Neutrophil (primary cell): ENCODE results near the gene IGSF9.

ENCODE experiments used
- H3K27ac ChIP-seq: fragments of 200-600 bp; sonication (generic); 2 replicates; pipeline ENCODE4 v1.5.1; 2016; ENCODE audit warnings: mild to moderate bottlenecking, moderate library complexity
- H3K27me3 ChIP-seq: fragments of 200-600 bp; sonication (generic); 2 replicates; pipeline ENCODE4 v1.6.0; 2016; ENCODE audit warnings: mild to moderate bottlenecking
- H3K36me3 ChIP-seq: fragments of 200-600 bp; sonication (generic); 2 replicates; pipeline ENCODE4 v1.5.1; 2017
- H3K4me1 ChIP-seq, 2 experiments: fragments of 200-600 bp in 1 of 2; sonication (generic) in 1 of 2; 1 replicate in 1 of 2; 2 replicates in 1 of 2; pipeline versions ENCODE4 v1.5.1 to v1.6.1; 2013 to 2016; ENCODE audit warnings: low read depth in 1 of 2, low read length in 1 of 2, mild to moderate bottlenecking in 1 of 2, moderate library complexity in 1 of 2; ENCODE audit not compliant: control insufficient read depth in 1 of 2, insufficient read depth in 1 of 2
- H3K4me3 ChIP-seq, 2 experiments: fragments of 200-600 bp in 1 of 2; sonication (generic) in 1 of 2; 1 replicate in 1 of 2; 2 replicates in 1 of 2; pipeline ENCODE4 v1.5.1; 2013 to 2016; ENCODE audit warnings: low read depth in 1 of 2, low read length in 1 of 2, mild to moderate bottlenecking in 1 of 2, moderate library complexity in 1 of 2
- H3K9me3 ChIP-seq: fragments of 200-600 bp; sonication (generic); 2 replicates; pipeline ENCODE4 v1.5.1; 2016
- CTCF ChIP-seq: fragments of 200-600 bp; sonication (generic); IDR thresholded peaks from 2 replicates; pipeline ENCODE4 v1.5.1; 2016; ENCODE audit warnings: antibody characterized with exemption

The IGSF9 gene

GRCh38 chr1:159941591-159942560, 3.5 kb downstream of the IGSF9 start:
- Histone ChIP-seq H3K27ac (no peak overlapping the region), H3K36me3 (no peaks in the 10 kb centered on the region), H3K9me3 (no peaks in the 10 kb centered on the region), H3K4me1 (peaks cover 21 to 24% of the 10 kb centered on the region in 2 experiments), H3K27me3 (peaks cover 49% of the 10 kb centered on the region), H3K4me3 (no peak overlapping the region)
- TF ChIP-seq CTCF, result no peak

- H3K27ac ChIP-seq, result no peak overlapping the region
- TF ChIP-seq CTCF, result no peak
- no peak overlapping the region for H3K4me3 ChIP-seq
- peaks cover 29 to 31% of the 10 kb centered on the region in 2 experiments for H3K4me1 ChIP-seq
- H3K9me3 ChIP-seq, result no peaks in the 10 kb centered on the region
- peaks cover 41% of the 10 kb centered on the region for H3K27me3 ChIP-seq
- H3K36me3 ChIP-seq, result no peaks in the 10 kb centered on the region
These were observed 4.3 kb downstream of the IGSF9 start for GRCh38 chr1:159941141-159941540.

GRCh38 chr1:159940006-159940620, 5.3 kb downstream of the IGSF9 start:
- peaks cover 28 to 33% of the 10 kb centered on the region in 2 experiments for H3K4me1 ChIP-seq
- peaks cover 35% of the 10 kb centered on the region for H3K27me3 ChIP-seq
- H3K27ac ChIP-seq, result no peak overlapping the region
- H3K9me3 ChIP-seq, result no peaks in the 10 kb centered on the region
- H3K4me3 ChIP-seq, result no peak overlapping the region
- TF ChIP-seq CTCF, result no peak
- no peaks in the 10 kb centered on the region for H3K36me3 ChIP-seq

GRCh38 chr1:159939678-159940002, 5.8 kb downstream of the IGSF9 start:
- Histone ChIP-seq H3K36me3 (no peaks in the 10 kb centered on the region), H3K27ac (no peak overlapping the region), H3K4me3 (no peak overlapping the region), H3K9me3 (no peaks in the 10 kb centered on the region), H3K4me1 (peaks cover 28 to 32% of the 10 kb centered on the region in 2 experiments), H3K27me3 (peaks cover 33% of the 10 kb centered on the region)
- TF ChIP-seq CTCF, result no peak

GRCh38 chr1:159938905-159939677, 6.3 kb downstream of the IGSF9 start:
- Histone ChIP-seq H3K27me3 (peaks cover 28% of the 10 kb centered on the region), H3K9me3 (no peaks in the 10 kb centered on the region), H3K36me3 (no peaks in the 10 kb centered on the region), H3K4me1 (peaks cover 28 to 32% of the 10 kb centered on the region in 2 experiments), H3K27ac (no peak overlapping the region), H3K4me3 (no peak overlapping the region)
- TF ChIP-seq CTCF, result no peak
